GM12878 (cell line): ENCODE measurements around the gene GPR17. TPM values are rescaled to one million over a fixed set of nuclear protein-coding genes. Genes with fewer than 3 reads are reported as not detected.

ENCODE experiments used
- ATAC-seq: fragments of 200-7000 bp; cut with Tn5 transposase; 3 replicates; pipeline ENCODE4 v1.9.1; 2020; ENCODE audit warnings: mild to moderate bottlenecking, moderate library complexity
- BruUV-seq: library from RNA; stranded (reverse); fragments of 400-500 nt; replicated peaks from 2 replicates; lab custom pipeline; 2021; lab: Mats Ljungman, UMichigan
- CTCF ChIA-PET: fragments of 300-600 bp; sonication (Branson Sonifier 250); formaldehyde crosslinking; extraction: SDS; loops from one replicate; lab custom pipeline; 2021; ENCODE audit warnings: inconsistent platforms; lab: Yijun Ruan, JAX
- POLR2A ChIA-PET: fragments of 350-600 bp; formaldehyde crosslinking; extraction: SDS; loops from one replicate; lab custom pipeline; 2021; ENCODE audit warnings: inconsistent platforms; lab: Charles Lee
- RAD21 ChIA-PET: fragments of 300-600 bp; sonication (Branson Sonifier 250); formaldehyde crosslinking; loops from one replicate; lab custom pipeline; 2023; ENCODE audit warnings: antibody characterized with exemption; ENCODE audit not compliant: unreplicated experiment; lab: Charles Lee
- SMC1A ChIA-PET: fragments of 300-600 bp; sonication (Branson Sonifier 250); formaldehyde crosslinking; loops from one replicate; lab custom pipeline; 2023; ENCODE audit not compliant: unreplicated experiment, uncharacterized antibody; lab: Charles Lee
- DNase-seq: peaks from one replicate; pipeline ENCODE4 v3.0.0-alpha.2; 2011; ENCODE audit warnings: low read depth, low spot score
- FAIRE-seq: peaks from 3 replicates; lab custom pipeline; 2011; peaks lifted over from hg19 to GRCh38; lab: Jason Lieb, UNC
- H2AFZ ChIP-seq: 2 replicates; pipeline ENCODE4 v1.6.0; 2011; ENCODE audit warnings: low read depth, low read length, control low read depth; ENCODE audit not compliant: control insufficient read depth
- H3K27ac ChIP-seq: 2 replicates; pipeline ENCODE4 v1.5.1; 2011; ENCODE audit warnings: control low read depth; ENCODE audit not compliant: control insufficient read depth, insufficient read depth
- H3K27me3 ChIP-seq, 2 experiments: replicated peaks in 1 of 2; 2 replicates each; pipeline versions ENCODE4 v1.6.0 to v1.6.1; 2011; ENCODE audit warnings: low read length in 1 of 2; ENCODE audit not compliant: control insufficient read depth in 2 of 2, insufficient read depth in 2 of 2
- H3K36me3 ChIP-seq, 2 experiments: 2 replicates each; pipeline ENCODE4 v1.5.1; 2011; ENCODE audit warnings: low read length in 1 of 2; ENCODE audit not compliant: control insufficient read depth in 2 of 2, insufficient read depth in 2 of 2
- H3K4me1 ChIP-seq: 2 replicates; pipeline ENCODE4 v1.6.1; 2011; ENCODE audit warnings: mild to moderate bottlenecking, low read length, moderate library complexity, mixed read lengths; ENCODE audit not compliant: control insufficient read depth, insufficient read depth
- H3K4me2 ChIP-seq: 2 replicates; pipeline ENCODE4 v1.6.0; 2011; ENCODE audit warnings: control low read depth; ENCODE audit not compliant: control insufficient read depth, insufficient read depth
- H3K4me3 ChIP-seq: fragments of 200-600 bp; sonication (generic); 2 replicates; pipeline ENCODE4 v1.5.1; 2016
- H3K79me2 ChIP-seq: 2 replicates; pipeline ENCODE4 v1.6.0; 2011; ENCODE audit warnings: low read length; ENCODE audit not compliant: control insufficient read depth, insufficient read depth
- H3K9ac ChIP-seq: 2 replicates; pipeline ENCODE4 v1.8.0; 2011; ENCODE audit warnings: low read length, control low read depth, mixed read lengths; ENCODE audit not compliant: control insufficient read depth, insufficient read depth
- H3K9me3 ChIP-seq: replicated peaks from 3 replicates; pipeline ENCODE4 v1.5.1; 2011; ENCODE audit warnings: mild to moderate bottlenecking, low read length; ENCODE audit not compliant: control insufficient read depth, insufficient read depth
- H4K20me1 ChIP-seq: 2 replicates; pipeline ENCODE4 v1.6.0; 2011; ENCODE audit not compliant: control insufficient read depth, insufficient read depth
- CEBPB ChIP-seq, 2 experiments: fragments of 150-350 bp in 1 of 2; IDR thresholded peaks; 2 replicates each; pipeline ENCODE4 v1.6.1; 2012 to 2014; ENCODE audit warnings: low read depth in 2 of 2, low read length in 2 of 2, borderline replicate concordance in 1 of 2, inconsistent platforms in 1 of 2
- CHD1 ChIP-seq: IDR thresholded peaks from 2 replicates; pipeline ENCODE4 v1.6.1; 2012; ENCODE audit warnings: low read depth, low read length, improper control_type of control experiment
- CREB1 ChIP-seq: IDR thresholded peaks from 2 replicates; pipeline ENCODE4 v1.6.1; 2012; ENCODE audit warnings: low read depth, mild to moderate bottlenecking, inconsistent platforms
- NR2C1 ChIP-seq: fragments of 450-650 bp; IDR thresholded peaks from 2 replicates; pipeline ENCODE4 v1.6.1; 2017; ENCODE audit warnings: antibody characterized with exemption, mild to moderate bottlenecking, moderate library complexity
- NR2C2 ChIP-seq: IDR thresholded peaks from 2 replicates; pipeline ENCODE4 v1.6.1; 2011; ENCODE audit warnings: borderline replicate concordance, low read depth; ENCODE audit not compliant: control insufficient read depth, insufficient read length
- RBBP5 ChIP-seq: fragments of 200-600 bp; sonication (generic); conservative IDR thresholded peaks from 2 replicates; pipeline ENCODE4 v1.6.1; 2016
- SP1 ChIP-seq: IDR thresholded peaks from one replicate; pipeline ENCODE4 v1.6.1; 2011; ENCODE audit warnings: low read depth, low read length
- SREBF1 ChIP-seq: IDR thresholded peaks from 2 replicates; pipeline ENCODE4 v1.6.1; 2012; ENCODE audit warnings: mild to moderate bottlenecking, low read length
- ZZZ3 ChIP-seq: IDR thresholded peaks from 2 replicates; pipeline ENCODE4 v1.6.1; 2011; ENCODE audit warnings: low read depth; ENCODE audit not compliant: control insufficient read depth, insufficient read length
- WGBS: methylation state at CpG from one replicate; pipeline ENCODE4 v1.1.6; 2016; ENCODE audit warnings: low lambda C conversion rate; ENCODE audit not compliant: insufficient replicate concordance, insufficient coverage; ENCODE audit errors: missing lambda C conversion rate; 5-methylcytosine and 5-hydroxymethylcytosine counted together
- in situ Hi-C: fragments of 300-500 bp; cut with MboI; formaldehyde crosslinking; loops from 9 replicates; pipeline ENCODE4 v1.14.3; 2018; ENCODE audit warnings: mixed read lengths
- intact Hi-C: fragments of 100-400 bp; cut with micrococcal nuclease; formaldehyde crosslinking; loops from one replicate; pipeline ENCODE4 v1.14.2; 2022; ENCODE audit not compliant: unreplicated experiment
- polyA plus RNA-seq, 11 experiments: library from polyadenylated mRNA; depleted of rRNA in 4 of 11; unstranded in 6 of 11; stranded (reverse) in 5 of 11; fragments of >200 nt; fragmentation: Nextera tagmentation in 4 of 11; fragmentation: Illumina TruSeq in 1 of 11; extraction: Ambion mirVana in 4 of 11; extraction: Trizol in 1 of 11; gene quantifications; 1 replicate in 1 of 11; 2 replicates in 10 of 11; pipeline versions ENCODE4 v1.2.1 to v1.2.3, GENCODE V29; 2011 to 2016; ENCODE audit warnings: inconsistent platforms in 2 of 11, missing spikeins in 2 of 11, low read depth in 1 of 11
- total RNA-seq, 4 experiments: library from RNA; depleted of rRNA in 3 of 4; stranded (reverse); fragments of >200 nt in 3 of 4; fragmentation: Illumina TruSeq in 1 of 4; extraction: Trizol in 1 of 4; gene quantifications; 2 replicates each; pipeline versions ENCODE4 v1.2.1 to v1.2.3, GENCODE V29; 2013 to 2021
- TF ChIP-seq, protein P1 (sequence below): fragments of 450-650 bp; IDR thresholded peaks from 2 replicates; pipeline ENCODE4 v1.6.1; 2017; ENCODE audit warnings: antibody characterized with exemption, mild to moderate bottlenecking, moderate library complexity
- TF ChIP-seq, protein P2 (sequence below): fragments of 450-650 bp; IDR thresholded peaks from 2 replicates; pipeline ENCODE4 v1.6.1; 2017; ENCODE audit warnings: mild to moderate bottlenecking, moderate library complexity
- TF ChIP-seq, protein P3 (sequence below): fragments of 450-650 bp; formaldehyde crosslinking; IDR thresholded peaks from 2 replicates; pipeline ENCODE4 v1.4.0; 2020; ENCODE audit warnings: mild to moderate bottlenecking, moderate library complexity

Gene GPR17
- total and polyA plus RNA-seq, 10 of the 15 experiments (the other 5 are each of a cell fraction or from before 2014, with no cell fraction given): not detected

DNA sequence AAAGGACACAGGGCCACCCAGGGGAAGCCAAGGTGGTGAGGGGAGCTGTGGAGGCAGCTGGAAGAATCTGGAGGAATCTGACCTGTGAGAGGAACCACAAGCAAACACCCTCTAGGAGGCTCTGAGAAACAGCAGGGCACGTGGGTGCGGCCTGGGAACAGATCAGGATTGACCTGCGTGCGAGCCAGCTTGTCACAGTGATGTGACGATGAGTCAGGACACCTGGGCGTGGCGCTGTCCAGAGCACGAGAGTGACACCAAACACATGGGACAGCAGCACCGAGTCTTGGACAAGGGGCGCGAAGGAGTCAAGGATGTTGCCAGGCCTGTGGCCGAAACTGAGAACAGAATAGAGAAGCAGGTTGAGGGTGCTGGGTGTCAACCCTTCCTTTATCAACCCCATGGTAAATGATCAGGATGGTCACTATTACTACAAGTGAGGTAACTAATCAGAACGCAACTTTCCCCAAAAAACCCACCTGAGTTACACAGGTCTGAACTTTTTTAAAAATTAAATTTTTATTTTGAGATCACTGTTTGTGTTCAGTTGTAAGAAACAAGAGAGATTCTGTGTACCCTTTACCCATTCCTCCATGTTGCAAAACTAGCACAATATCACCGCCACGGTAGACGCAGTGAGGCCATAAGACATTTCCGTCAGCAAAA lies 54.7 kb downstream of the GPR17 start:
- FAIRE-seq (peak; percentile 99), DNase-seq (peak; percentile 93), ATAC-seq (peak; percentile 87)
- Histone ChIP-seq H4K20me1 (no peaks in the 10 kb centered on the region), H2AFZ (peak overlapping the region; percentile 67), H3K4me3 (peak overlapping the region; percentile 71), H3K79me2 (peaks cover 21% of the 10 kb centered on the region), H3K4me1 (peaks cover 9% of the 10 kb centered on the region), H3K27me3 (no peaks in the 10 kb centered on the region), H3K27ac (peak overlapping the region; percentile 99), H3K4me2 (peak overlapping the region; percentile 93), H3K36me3 (peaks cover 0 to 1% of the 10 kb centered on the region in 2 experiments; a peak in 1 of 4 replicates), H3K9me3 (no peaks in the 10 kb centered on the region), H3K9ac (peak overlapping the region; percentile 96)
- TSS peak; percentile 85 for BruUV-seq
- intact Hi-C loops: loop anchor here (1.0 to 5.0 kb wide), 8 partner anchors 42 to 391 kb away; partner anchors contain the start of genes IWS1, POLR2D, SAP130 and UGGT1
- CTCF ChIA-PET: interaction anchor here (0.7 kb wide), 1 partner anchor 48 kb away, joined by 3 read pairs; no protein-coding TSS in a partner anchor
- RAD21 ChIA-PET: interaction anchor here (0.6 to 5.7 kb wide), 6 partner anchors 34 to 111 kb away, joined by 3 to 53 read pairs (median 15); partner anchors contain the start of gene WDR33
- SMC1A ChIA-PET: interaction anchor here (0.6 to 1.5 kb wide), 4 partner anchors 34 to 290 kb away, joined by 3 read pairs; no protein-coding TSS in a partner anchor
- POLR2A ChIA-PET: interaction anchor here (0.6 to 1.8 kb wide), 5 partner anchors 34 to 312 kb away, joined by 3 to 8 read pairs (median 3); no protein-coding TSS in a partner anchor
- in situ Hi-C loops: no loop called here
- 1% methylated on average over 17 of the region's 17 CpGs for WGBS
- no peak for TF ChIP-seq RBBP5
- TF ChIP-seq, protein P1, sequence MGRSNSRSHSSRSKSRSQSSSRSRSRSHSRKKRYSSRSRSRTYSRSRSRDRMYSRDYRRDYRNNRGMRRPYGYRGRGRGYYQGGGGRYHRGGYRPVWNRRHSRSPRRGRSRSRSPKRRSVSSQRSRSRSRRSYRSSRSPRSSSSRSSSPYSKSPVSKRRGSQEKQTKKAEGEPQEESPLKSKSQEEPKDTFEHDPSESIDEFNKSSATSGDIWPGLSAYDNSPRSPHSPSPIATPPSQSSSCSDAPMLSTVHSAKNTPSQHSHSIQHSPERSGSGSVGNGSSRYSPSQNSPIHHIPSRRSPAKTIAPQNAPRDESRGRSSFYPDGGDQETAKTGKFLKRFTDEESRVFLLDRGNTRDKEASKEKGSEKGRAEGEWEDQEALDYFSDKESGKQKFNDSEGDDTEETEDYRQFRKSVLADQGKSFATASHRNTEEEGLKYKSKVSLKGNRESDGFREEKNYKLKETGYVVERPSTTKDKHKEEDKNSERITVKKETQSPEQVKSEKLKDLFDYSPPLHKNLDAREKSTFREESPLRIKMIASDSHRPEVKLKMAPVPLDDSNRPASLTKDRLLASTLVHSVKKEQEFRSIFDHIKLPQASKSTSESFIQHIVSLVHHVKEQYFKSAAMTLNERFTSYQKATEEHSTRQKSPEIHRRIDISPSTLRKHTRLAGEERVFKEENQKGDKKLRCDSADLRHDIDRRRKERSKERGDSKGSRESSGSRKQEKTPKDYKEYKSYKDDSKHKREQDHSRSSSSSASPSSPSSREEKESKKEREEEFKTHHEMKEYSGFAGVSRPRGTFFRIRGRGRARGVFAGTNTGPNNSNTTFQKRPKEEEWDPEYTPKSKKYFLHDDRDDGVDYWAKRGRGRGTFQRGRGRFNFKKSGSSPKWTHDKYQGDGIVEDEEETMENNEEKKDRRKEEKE: no peak
- TF ChIP-seq, protein P2, sequence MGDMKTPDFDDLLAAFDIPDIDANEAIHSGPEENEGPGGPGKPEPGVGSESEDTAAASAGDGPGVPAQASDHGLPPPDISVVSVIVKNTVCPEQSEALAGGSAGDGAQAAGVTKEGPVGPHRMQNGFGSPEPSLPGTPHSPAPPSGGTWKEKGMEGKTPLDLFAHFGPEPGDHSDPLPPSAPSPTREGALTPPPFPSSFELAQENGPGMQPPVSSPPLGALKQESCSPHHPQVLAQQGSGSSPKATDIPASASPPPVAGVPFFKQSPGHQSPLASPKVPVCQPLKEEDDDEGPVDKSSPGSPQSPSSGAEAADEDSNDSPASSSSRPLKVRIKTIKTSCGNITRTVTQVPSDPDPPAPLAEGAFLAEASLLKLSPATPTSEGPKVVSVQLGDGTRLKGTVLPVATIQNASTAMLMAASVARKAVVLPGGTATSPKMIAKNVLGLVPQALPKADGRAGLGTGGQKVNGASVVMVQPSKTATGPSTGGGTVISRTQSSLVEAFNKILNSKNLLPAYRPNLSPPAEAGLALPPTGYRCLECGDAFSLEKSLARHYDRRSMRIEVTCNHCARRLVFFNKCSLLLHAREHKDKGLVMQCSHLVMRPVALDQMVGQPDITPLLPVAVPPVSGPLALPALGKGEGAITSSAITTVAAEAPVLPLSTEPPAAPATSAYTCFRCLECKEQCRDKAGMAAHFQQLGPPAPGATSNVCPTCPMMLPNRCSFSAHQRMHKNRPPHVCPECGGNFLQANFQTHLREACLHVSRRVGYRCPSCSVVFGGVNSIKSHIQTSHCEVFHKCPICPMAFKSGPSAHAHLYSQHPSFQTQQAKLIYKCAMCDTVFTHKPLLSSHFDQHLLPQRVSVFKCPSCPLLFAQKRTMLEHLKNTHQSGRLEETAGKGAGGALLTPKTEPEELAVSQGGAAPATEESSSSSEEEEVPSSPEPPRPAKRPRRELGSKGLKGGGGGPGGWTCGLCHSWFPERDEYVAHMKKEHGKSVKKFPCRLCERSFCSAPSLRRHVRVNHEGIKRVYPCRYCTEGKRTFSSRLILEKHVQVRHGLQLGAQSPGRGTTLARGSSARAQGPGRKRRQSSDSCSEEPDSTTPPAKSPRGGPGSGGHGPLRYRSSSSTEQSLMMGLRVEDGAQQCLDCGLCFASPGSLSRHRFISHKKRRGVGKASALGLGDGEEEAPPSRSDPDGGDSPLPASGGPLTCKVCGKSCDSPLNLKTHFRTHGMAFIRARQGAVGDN: peak; percentile 77; the same call in 1 of the 2 replicates
- TF ChIP-seq CHD1: no peak
- TF ChIP-seq ZZZ3: no peak
- TF ChIP-seq NR2C1: no peak
- no peak for TF ChIP-seq NR2C2
- TF ChIP-seq SP1: peak; percentile 65
- TF ChIP-seq CEBPB (IDR thresholded peaks at IDR 0.05; ENCODE audit: borderline replicate concordance in 1 of 2, low read depth in 2 of 2, low read length in 2 of 2): no peak
- TF ChIP-seq, protein P3, sequence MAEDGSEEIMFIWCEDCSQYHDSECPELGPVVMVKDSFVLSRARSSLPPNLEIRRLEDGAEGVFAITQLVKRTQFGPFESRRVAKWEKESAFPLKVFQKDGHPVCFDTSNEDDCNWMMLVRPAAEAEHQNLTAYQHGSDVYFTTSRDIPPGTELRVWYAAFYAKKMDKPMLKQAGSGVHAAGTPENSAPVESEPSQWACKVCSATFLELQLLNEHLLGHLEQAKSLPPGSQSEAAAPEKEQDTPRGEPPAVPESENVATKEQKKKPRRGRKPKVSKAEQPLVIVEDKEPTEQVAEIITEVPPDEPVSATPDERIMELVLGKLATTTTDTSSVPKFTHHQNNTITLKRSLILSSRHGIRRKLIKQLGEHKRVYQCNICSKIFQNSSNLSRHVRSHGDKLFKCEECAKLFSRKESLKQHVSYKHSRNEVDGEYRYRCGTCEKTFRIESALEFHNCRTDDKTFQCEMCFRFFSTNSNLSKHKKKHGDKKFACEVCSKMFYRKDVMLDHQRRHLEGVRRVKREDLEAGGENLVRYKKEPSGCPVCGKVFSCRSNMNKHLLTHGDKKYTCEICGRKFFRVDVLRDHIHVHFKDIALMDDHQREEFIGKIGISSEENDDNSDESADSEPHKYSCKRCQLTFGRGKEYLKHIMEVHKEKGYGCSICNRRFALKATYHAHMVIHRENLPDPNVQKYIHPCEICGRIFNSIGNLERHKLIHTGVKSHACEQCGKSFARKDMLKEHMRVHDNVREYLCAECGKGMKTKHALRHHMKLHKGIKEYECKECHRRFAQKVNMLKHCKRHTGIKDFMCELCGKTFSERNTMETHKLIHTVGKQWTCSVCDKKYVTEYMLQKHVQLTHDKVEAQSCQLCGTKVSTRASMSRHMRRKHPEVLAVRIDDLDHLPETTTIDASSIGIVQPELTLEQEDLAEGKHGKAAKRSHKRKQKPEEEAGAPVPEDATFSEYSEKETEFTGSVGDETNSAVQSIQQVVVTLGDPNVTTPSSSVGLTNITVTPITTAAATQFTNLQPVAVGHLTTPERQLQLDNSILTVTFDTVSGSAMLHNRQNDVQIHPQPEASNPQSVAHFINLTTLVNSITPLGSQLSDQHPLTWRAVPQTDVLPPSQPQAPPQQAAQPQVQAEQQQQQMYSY (CRISPR knock-in tag): no peak
- TF ChIP-seq SREBF1: no peak
- peak; percentile 89 for TF ChIP-seq CREB1
